Anterior cingulate cortex (tissue), 58 donors: ENCODE data around the gene MAML2.

ENCODE experiments used
- DNase-seq, 58 donors: peaks; one replicate each; lab custom pipeline; 2025; lab: John Stamatoyannopoulos, UW

Gene MAML2

DNA sequence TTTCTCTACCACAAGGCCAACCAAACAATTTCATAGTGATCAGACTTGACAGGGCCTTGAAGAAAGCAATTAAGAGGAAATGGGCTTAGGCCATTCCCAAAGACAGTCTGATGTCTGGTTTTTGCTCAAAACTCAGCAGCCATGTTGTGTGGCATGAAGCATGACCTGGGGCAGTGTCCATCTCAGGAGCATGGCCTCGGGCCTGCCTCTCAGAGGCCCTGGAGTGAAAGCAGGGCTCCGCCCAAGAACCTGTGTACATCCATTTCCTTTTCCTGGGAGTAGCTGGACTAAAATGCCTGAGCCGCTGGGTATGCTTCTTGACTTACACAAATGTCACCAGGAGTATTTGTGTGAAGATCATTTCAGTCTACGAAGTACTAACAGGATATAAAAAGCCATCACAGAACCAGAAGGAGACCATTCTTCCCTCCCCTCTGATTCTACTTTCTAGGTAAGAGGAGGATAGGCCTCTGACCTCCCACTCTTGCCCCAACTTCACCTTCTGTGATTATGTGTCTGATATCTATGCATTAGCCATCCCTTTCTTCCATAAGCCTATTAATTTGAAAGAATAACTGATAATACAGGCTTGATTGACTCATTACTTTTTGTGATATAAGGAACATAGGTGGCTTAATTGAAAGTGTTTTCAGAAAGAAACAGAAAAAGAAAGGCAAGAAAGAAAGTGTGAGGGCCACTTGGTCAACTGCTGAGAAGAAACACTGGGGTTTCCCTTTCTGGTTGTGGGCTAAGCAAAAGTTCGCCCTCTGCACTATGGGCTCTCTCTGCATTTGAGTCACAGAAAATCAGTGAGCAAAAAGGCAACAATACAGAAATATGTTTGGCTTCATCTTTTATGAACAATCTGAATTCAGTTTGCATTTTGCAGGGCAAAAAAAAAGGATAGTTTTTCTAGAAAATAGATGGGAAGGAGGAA lies 230.5 kb downstream of the MAML2 start:
- no peak for DNase-seq

- DNase-seq = no peak
Observed at GRCh38 chr11:96111308-96111707, 231.7 kb downstream of the MAML2 start.

- DNase-seq = no peak
Observed at GRCh38 chr11:96110302-96110701, 232.7 kb downstream of the MAML2 start.

- DNase-seq = no peak
Observed at GRCh38 chr11:96109331-96110030, 233.5 kb downstream of the MAML2 start.

DNA sequence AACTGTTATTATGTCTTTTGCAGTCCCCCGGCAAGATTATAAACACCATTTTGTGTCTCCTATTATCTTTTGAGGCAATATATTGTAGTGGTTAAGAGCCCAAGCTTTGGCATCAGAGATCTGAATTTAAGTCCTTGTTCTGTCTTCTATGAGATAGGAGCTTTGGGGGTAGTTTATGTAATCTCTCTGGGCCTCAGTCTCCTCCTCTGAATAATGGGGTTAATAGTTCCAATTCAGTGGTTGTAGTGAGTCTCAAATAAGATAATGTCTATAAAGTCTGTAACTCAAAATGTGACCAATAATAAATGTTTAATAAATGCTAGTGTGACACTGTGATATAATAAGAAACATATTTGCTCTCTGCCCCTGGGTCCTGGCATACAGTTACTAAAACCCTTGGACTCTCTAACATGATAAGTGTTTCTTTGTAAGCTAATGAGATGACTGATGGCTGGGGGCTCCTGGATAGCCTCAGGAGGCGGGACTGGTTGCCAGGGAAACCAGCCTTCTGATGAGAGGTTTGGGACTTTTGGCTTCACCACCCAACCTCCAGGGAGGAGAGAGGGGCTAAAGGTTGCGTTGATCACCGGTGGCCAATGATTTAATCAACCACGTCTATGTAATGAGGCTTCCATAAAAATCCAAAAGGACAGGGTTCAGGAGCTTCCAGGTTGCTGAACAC lies 235.7 kb downstream of the MAML2 start:
- no peak for DNase-seq

GRCh38 chr11:96106645-96107044 lies 236.3 kb downstream of the MAML2 start:
- no peak for DNase-seq

DNA sequence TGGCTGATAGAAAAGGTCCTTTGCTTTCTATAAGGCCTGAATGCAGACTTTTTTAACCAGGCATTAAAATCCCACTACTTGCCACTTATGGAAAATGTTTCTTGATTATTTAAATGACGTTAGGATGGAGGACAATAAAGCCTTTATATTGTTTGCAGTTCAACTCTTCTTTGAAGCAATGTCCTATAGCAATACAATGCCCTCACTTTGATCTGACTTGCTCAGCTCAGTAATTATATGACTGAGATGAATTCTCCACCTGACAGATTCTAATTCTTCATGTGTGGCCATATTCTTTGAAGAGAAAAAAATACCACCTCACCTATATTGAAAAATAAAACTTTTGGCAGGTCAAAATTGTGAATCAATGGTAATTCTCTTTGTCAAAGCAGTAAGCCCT lies 237.1 kb downstream of the MAML2 start:
- no peak for DNase-seq

- DNase-seq = no peak
Observed at GRCh38 chr11:96105197-96105895, 237.6 kb downstream of the MAML2 start.

- no peak for DNase-seq
Observed at GRCh38 chr11:96104496-96104895, 238.5 kb downstream of the MAML2 start.

DNA sequence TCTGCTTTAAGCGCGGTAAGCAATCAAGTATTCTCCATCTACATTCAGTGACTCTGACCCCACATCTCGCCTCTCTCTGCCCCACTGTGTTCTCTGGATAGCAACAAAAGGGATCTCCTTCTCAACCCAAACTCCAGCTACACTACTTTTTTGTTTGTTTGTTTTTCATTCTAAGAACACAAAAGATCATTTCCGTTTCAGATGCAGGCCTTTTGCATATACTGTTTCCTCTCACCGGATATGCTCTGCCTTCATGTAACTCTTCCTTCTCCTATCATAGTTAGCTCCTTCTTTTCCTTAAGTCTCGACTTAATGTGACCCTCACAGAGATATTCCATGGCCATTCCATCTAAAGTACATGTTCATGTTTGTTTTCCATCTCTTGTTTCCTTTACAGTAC lies 239.3 kb downstream of the MAML2 start:
- no peak for DNase-seq

- no peak for DNase-seq
Observed at GRCh38 chr11:96103102-96103501, 239.9 kb downstream of the MAML2 start.

GRCh38 chr11:96102664-96103078 lies 240.3 kb downstream of the MAML2 start:
- DNase-seq = no peak

- no peak for DNase-seq
Observed at GRCh38 chr11:96101146-96101545, 241.8 kb downstream of the MAML2 start.

GRCh38 chr11:96098511-96099241 lies 244.3 kb downstream of the MAML2 start:
- no peak for DNase-seq

- no peak for DNase-seq
Observed at GRCh38 chr11:96097844-96098421, 245.1 kb downstream of the MAML2 start.

GRCh38 chr11:96096360-96096759 lies 246.6 kb downstream of the MAML2 start:
- no peak for DNase-seq

DNA sequence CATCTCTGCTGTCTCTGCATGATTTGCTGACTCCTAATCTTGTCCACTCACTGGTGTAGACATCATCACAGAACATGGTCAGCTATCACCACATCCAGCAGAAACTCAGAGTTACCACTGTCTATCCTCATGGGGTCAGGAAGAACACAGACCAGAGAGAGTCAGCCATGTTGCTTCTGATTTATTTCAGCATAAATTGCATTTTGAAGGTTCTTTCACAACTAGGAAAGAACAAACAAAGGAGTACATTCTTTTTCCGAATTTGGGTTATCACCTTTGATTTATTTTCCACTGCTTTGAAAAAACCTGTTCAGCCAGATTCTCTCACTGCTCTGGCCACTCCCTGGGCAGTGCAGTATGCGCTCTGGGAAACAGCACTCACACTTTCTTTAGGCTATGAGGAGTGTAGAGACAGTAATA lies 247.1 kb downstream of the MAML2 start:
- DNase-seq = no peak

DNA sequence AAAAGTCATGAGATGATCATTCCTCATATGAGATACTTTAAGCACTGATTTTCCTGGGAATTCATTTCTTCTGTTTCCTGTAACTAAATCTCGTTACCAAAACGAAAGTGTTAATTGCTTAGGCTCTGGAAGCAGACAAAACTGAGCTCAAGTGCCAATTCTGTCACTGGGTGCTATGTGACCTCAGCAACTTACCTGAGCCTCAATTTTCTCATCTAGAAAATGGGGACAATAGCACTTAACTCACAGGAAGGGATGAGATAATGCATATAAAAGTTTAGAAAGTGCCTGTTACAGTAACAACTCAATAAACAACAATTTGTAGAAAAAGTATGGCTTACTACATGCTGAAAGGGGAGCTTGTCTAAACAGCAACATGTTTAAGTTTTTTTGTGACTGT lies 248.8 kb downstream of the MAML2 start:
- DNase-seq = no peak

- DNase-seq = no peak
Observed at GRCh38 chr11:96092511-96092910, 250.5 kb downstream of the MAML2 start.
